H1 (cell line): ENCODE data around the gene PLCB3. TPM values are rescaled to one million over a fixed set of nuclear protein-coding genes. Genes with fewer than 3 reads are reported as not detected.

Experiments
- CTCF ChIA-PET: fragments of 300-600 bp; sonication (Branson Sonifier 250); formaldehyde crosslinking; loops from one replicate; lab custom pipeline; 2021; ENCODE audit not compliant: partially characterized antibody; lab: Charles Lee
- POLR2A ChIA-PET: fragments of 300-600 bp; sonication (Branson Sonifier 250); formaldehyde crosslinking; loops from one replicate; lab custom pipeline; 2021; ENCODE audit warnings: inconsistent platforms; ENCODE audit not compliant: partially characterized antibody; lab: Charles Lee
- DNase-seq, 2 experiments: peaks; one replicate each; pipeline versions ENCODE4 v3.0.0 to v3.0.0-alpha.2; 2010 to 2022; ENCODE audit warnings: low spot score in 2 of 2, low read depth in 1 of 2, mixed read lengths in 1 of 2
- FAIRE-seq: peaks from 2 replicates; lab custom pipeline; 2011; peaks lifted over from hg19 to GRCh38; lab: Jason Lieb, UNC
- H2AFZ ChIP-seq: 2 replicates; pipeline ENCODE4 v1.8.1; 2012; ENCODE audit warnings: low read length, inconsistent platforms
- H2AK5ac ChIP-seq: 2 replicates; pipeline ENCODE4 v1.6.1; 2013; ENCODE audit warnings: low read depth, low read length
- H2BK120ac ChIP-seq: replicated peaks from 2 replicates; pipeline ENCODE3; 2013; ENCODE audit warnings: low read depth, low read length, inconsistent platforms
- H2BK12ac ChIP-seq: 2 replicates; pipeline ENCODE4 v1.6.1; 2013; ENCODE audit warnings: low read depth, low read length
- H2BK15ac ChIP-seq: 2 replicates; pipeline ENCODE4 v1.6.1; 2013; ENCODE audit warnings: low read length
- H2BK20ac ChIP-seq: 2 replicates; pipeline ENCODE4 v1.6.1; 2013; ENCODE audit warnings: low read length
- H2BK5ac ChIP-seq: 2 replicates; pipeline ENCODE4 v1.6.1; 2013; ENCODE audit warnings: low read depth, low read length
- H3K14ac ChIP-seq: 2 replicates; pipeline ENCODE4 v1.6.1; 2013; ENCODE audit warnings: inconsistent platforms; ENCODE audit not compliant: insufficient read length
- H3K18ac ChIP-seq: 2 replicates; pipeline ENCODE4 v1.6.1; 2013; ENCODE audit warnings: low read length; ENCODE audit errors: extremely low read depth
- H3K23ac ChIP-seq: 2 replicates; pipeline ENCODE4 v1.6.1; 2013; ENCODE audit warnings: inconsistent platforms; ENCODE audit not compliant: insufficient read length
- H3K23me2 ChIP-seq: 2 replicates; pipeline ENCODE4 v1.6.1; 2013; ENCODE audit warnings: low read depth, low read length
- H3K27ac ChIP-seq: 2 replicates; pipeline ENCODE4 v1.6.1; 2011; ENCODE audit warnings: low read depth, low read length, inconsistent platforms
- H3K27me3 ChIP-seq, 4 experiments: replicated peaks in 1 of 4; 1 replicate in 1 of 4; 2 replicates in 3 of 4; pipeline versions ENCODE4 v1.6.1 to v1.8.1; 2011 to 2013; ENCODE audit warnings: low read length in 3 of 4, mild to moderate bottlenecking in 3 of 4, inconsistent platforms in 2 of 4, mixed read lengths in 2 of 4, moderate library complexity in 1 of 4; ENCODE audit not compliant: control insufficient read depth in 3 of 4, insufficient read depth in 3 of 4; ENCODE audit errors: extremely low read depth in 1 of 4
- H3K36me3 ChIP-seq, 4 experiments: 2 replicates each; pipeline versions ENCODE4 v1.6.1 to v1.8.1; 2011 to 2013; ENCODE audit warnings: mild to moderate bottlenecking in 4 of 4, low read length in 3 of 4, moderate library complexity in 2 of 4, control low read depth in 1 of 4, inconsistent platforms in 1 of 4; ENCODE audit not compliant: insufficient read depth in 4 of 4, control insufficient read depth in 2 of 4
- H3K4ac ChIP-seq: replicated peaks from 2 replicates; pipeline ENCODE3; 2013; ENCODE audit warnings: low read length, low read depth, mixed read lengths, inconsistent platforms; ENCODE audit not compliant: insufficient read length
- H3K4me1 ChIP-seq, 4 experiments: replicated peaks in 1 of 4; 1 replicate in 1 of 4; 2 replicates in 3 of 4; pipeline versions ENCODE4 v1.6.1 to v1.8.1; 2011 to 2013; ENCODE audit warnings: low read length in 3 of 4, inconsistent platforms in 2 of 4, mixed read lengths in 1 of 4; ENCODE audit not compliant: insufficient read depth in 4 of 4, control insufficient read depth in 3 of 4
- H3K4me2 ChIP-seq, 2 experiments: 2 replicates each; pipeline versions ENCODE4 v1.6.1 to v1.8.1; 2011 to 2013; ENCODE audit warnings: low read depth in 2 of 2, low read length in 2 of 2, control low read depth in 1 of 2, inconsistent platforms in 1 of 2, mild to moderate bottlenecking in 1 of 2; ENCODE audit not compliant: insufficient read depth in 1 of 2
- H3K4me3 ChIP-seq, 4 experiments: fragments of 200-600, 300-600 bp in 1 of 4; sonication (generic), shearing (Covaris generic), sonication (Bioruptor Twin) in 1 of 4; 2 replicates each; pipeline versions ENCODE4 v1.5.1 to v1.8.1; 2011 to 2016; ENCODE audit warnings: low read length in 4 of 4, low read depth in 3 of 4, control low read depth in 2 of 4, inconsistent platforms in 2 of 4, mild to moderate bottlenecking in 2 of 4, mixed read lengths in 1 of 4, moderate library complexity in 1 of 4; ENCODE audit not compliant: insufficient read depth in 2 of 4; ENCODE audit errors: extremely low read depth in 1 of 4
- H3K56ac ChIP-seq: replicated peaks from 2 replicates; pipeline ENCODE3; 2013; ENCODE audit warnings: low read depth, mild to moderate bottlenecking, mixed read lengths, low read length, inconsistent platforms; ENCODE audit not compliant: insufficient read length
- H3K79me1 ChIP-seq: 2 replicates; pipeline ENCODE4 v1.6.1; 2013; ENCODE audit warnings: low read depth, low read length, control low read depth
- H3K79me2 ChIP-seq, 2 experiments: 2 replicates each; pipeline versions ENCODE4 v1.6.1 to v1.8.1; 2012 to 2013; ENCODE audit warnings: low read length in 2 of 2, mild to moderate bottlenecking in 2 of 2, inconsistent platforms in 1 of 2; ENCODE audit not compliant: insufficient read depth in 2 of 2, control insufficient read depth in 1 of 2
- H3K9ac ChIP-seq, 4 experiments: replicated peaks in 1 of 4; 1 replicate in 1 of 4; 2 replicates in 3 of 4; pipeline versions ENCODE4 v1.6.1 to v1.8.1; 2011 to 2013; ENCODE audit warnings: low read depth in 3 of 4, low read length in 3 of 4, control low read depth in 2 of 4, mild to moderate bottlenecking in 2 of 4, moderate library complexity in 2 of 4, inconsistent platforms in 1 of 4; ENCODE audit errors: extremely low read depth in 1 of 4
- H3K9me3 ChIP-seq, 2 experiments: 2 replicates each; pipeline versions ENCODE4 v1.6.1 to v1.8.1; 2012 to 2013; ENCODE audit warnings: mild to moderate bottlenecking in 2 of 2, moderate library complexity in 2 of 2, control low read depth in 1 of 2, inconsistent platforms in 1 of 2, low read depth in 1 of 2, low read length in 1 of 2, mixed read lengths in 1 of 2; ENCODE audit not compliant: insufficient read depth in 2 of 2
- H4K20me1 ChIP-seq, 2 experiments: replicated peaks in 1 of 2; 2 replicates each; pipeline versions ENCODE3 to v1.8.1; 2011 to 2013; ENCODE audit warnings: inconsistent platforms in 2 of 2, low read length in 2 of 2, mild to moderate bottlenecking in 1 of 2; ENCODE audit not compliant: insufficient read depth in 2 of 2, control insufficient read depth in 1 of 2
- H4K5ac ChIP-seq: 2 replicates; pipeline ENCODE4 v1.6.1; 2013; ENCODE audit warnings: low read length, low read depth, mixed read lengths, inconsistent platforms; ENCODE audit not compliant: insufficient read length
- H4K8ac ChIP-seq: 2 replicates; pipeline ENCODE4 v1.8.0; 2013; ENCODE audit warnings: mild to moderate bottlenecking, moderate library complexity, low read length, inconsistent platforms; ENCODE audit not compliant: insufficient read depth; ENCODE audit errors: extremely low read depth
- H4K91ac ChIP-seq: replicated peaks from 2 replicates; pipeline ENCODE3; 2013; ENCODE audit warnings: low read length, mixed read lengths, inconsistent platforms; ENCODE audit not compliant: insufficient read length
- CHD1 ChIP-seq: IDR thresholded peaks from 2 replicates; pipeline ENCODE4 v1.6.1; 2012; ENCODE audit warnings: low read depth, low read length, improper control_type of control experiment
- CHD2 ChIP-seq: IDR thresholded peaks from 2 replicates; pipeline ENCODE4 v1.6.1; 2012; ENCODE audit warnings: low read length, improper control_type of control experiment
- GTF2F1 ChIP-seq: IDR thresholded peaks from 2 replicates; pipeline ENCODE4 v1.6.1; 2012; ENCODE audit warnings: low read depth, low read length, improper control_type of control experiment, borderline replicate concordance
- POLR2AphosphoS5 ChIP-seq: IDR thresholded peaks from 2 replicates; pipeline ENCODE4 v1.6.1; 2011; ENCODE audit warnings: low read depth, low read length
- RBBP5 ChIP-seq: IDR thresholded peaks from 2 replicates; pipeline ENCODE4 v1.7.1; 2012; ENCODE audit warnings: low read depth, mild to moderate bottlenecking, inconsistent platforms, low read length, moderate library complexity, borderline replicate concordance
- SRF ChIP-seq: IDR thresholded peaks from 2 replicates; pipeline ENCODE4 v1.6.1; 2011; ENCODE audit warnings: mild to moderate bottlenecking, low read depth, low read length, moderate library complexity
- TAF1 ChIP-seq: IDR thresholded peaks from 2 replicates; pipeline ENCODE4 v1.6.1; 2011; ENCODE audit warnings: mild to moderate bottlenecking, low read depth, low read length
- TCF12 ChIP-seq: IDR thresholded peaks from 2 replicates; pipeline ENCODE4 v1.6.1; 2011; ENCODE audit warnings: low read depth, mild to moderate bottlenecking, low read length
- YY1 ChIP-seq: IDR thresholded peaks from 2 replicates; pipeline ENCODE4 v1.6.1; 2011; ENCODE audit warnings: low read depth, mild to moderate bottlenecking, low read length
- WGBS, 2 experiments: shearing (Covaris generic) in 1 of 2; methylation state at CpG; one replicate each; pipeline versions ENCODE4 v1.1.6 to v1.1.7; 2013 to 2015; ENCODE audit warnings: low lambda C conversion rate in 2 of 2, mixed read lengths in 2 of 2, inconsistent platforms in 1 of 2, low coverage in 1 of 2, missing lambda C conversion rate in 1 of 2; ENCODE audit not compliant: insufficient replicate concordance in 2 of 2, insufficient coverage in 1 of 2, insufficient read length in 1 of 2; ENCODE audit errors: extremely low coverage in 1 of 2, missing lambda C conversion rate in 1 of 2; 5-methylcytosine and 5-hydroxymethylcytosine counted together
- polyA plus RNA-seq, 7 experiments: library from polyadenylated mRNA; depleted of rRNA in 3 of 7; stranded (reverse) in 5 of 7; unstranded in 2 of 7; fragments of >200 nt in 5 of 7; fragments of 200-250 nt in 2 of 7; gene quantifications; 1 replicate in 5 of 7; 2 replicates in 1 of 7; 4 replicates in 1 of 7; pipeline versions ENCODE4 v1.2.1 to v1.2.3, GENCODE V29; 2011 to 2013; ENCODE audit warnings: missing spikeins in 2 of 7, mixed read lengths in 2 of 7
- total RNA-seq: library from RNA; stranded (reverse); fragmentation: NEBNext Ultra II Directional; extraction: Animal tissue kit (Norgen Biotek cat#: 25700); gene quantifications from 2 replicates; pipeline ENCODE4 v1.2.1, GENCODE V29; 2021
- TF ChIP-seq, protein P1 (sequence below): IDR thresholded peaks from 2 replicates; pipeline ENCODE4 v1.6.1; 2012; ENCODE audit warnings: inconsistent platforms

The PLCB3 gene
- total and polyA plus RNA-seq, 2 of the 8 experiments (the other 6 are each of a cell fraction or from before 2014, with no cell fraction given) = 47.2 to 104 TPM

DNA sequence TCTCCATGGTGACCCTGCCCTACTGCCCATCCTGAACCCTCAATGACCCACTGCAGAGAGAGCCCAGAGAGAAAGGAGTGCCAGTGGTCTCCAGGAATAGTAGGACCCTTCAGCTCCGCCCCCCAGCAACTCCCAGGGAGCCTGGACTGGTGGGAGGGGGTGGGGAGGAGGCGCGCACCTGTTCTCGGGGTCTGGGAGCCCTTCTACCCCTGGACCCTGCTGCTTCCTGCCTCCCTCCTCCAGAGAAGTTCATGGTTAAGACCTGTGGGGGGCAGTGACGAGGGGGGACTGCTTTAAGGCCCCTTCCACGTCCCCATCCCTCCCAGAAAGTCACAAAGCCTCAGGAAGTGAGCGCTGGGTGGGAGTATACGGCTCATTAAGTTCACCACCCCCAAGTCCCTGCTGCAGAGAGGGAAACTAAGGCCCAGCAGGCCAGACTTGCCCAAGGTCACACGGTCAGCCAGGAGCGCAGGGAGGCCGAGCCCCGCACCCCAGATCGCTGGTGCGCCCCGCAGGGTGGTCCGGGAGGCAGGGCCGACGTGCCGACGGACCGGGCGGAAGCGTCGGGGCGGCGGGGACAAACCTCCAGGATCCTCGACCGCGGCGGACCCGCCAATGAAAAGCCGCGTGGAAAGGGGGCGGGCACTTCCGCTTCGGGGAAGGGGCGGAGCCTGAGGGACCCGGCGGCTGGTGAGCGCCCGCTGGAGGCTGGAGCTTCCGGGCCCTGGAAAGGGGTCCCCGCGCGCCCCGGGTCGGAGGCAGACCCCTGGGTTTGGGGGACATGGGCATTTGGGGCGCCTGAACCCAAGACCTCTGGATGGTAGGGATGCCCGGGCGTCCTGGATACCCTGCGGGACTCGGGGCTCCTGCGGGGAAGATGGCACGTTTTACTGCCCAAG, 25.5 kb upstream of the PLCB3 start, which contains the start of the genes NUDT22 and TRPT1:
Gene NUDT22, plus strand, starts transcription at position 667 of the 899 bp plus-strand sequence. CDS start 379 bp downstream, outside the sequence.
Gene TRPT1, minus strand, starts transcription at position 579 of the 899 bp plus-strand sequence. Its CDS starts 326 bp downstream, at position 253.
- Histone ChIP-seq H2AK5ac (peak within 1 kb of the TSS; percentile 67; the same call in 1 of the 2 replicates), H3K9me3 (no peaks in the 10 kb centered on the region), H3K4me1 (peaks cover 0 to 23% (median 14%) of the 10 kb centered on the region in 4 experiments; a peak in 6 of 7 replicates), H3K79me2 (no peaks in the 10 kb centered on the region), H3K79me1 (no peaks in the 10 kb centered on the region), H3K36me3 (peaks cover 0 to 7% (median 1%) of the 10 kb centered on the region in 4 experiments; a peak in 3 of 8 replicates), H3K23ac (no peak within 1 kb of the TSS), H2BK20ac (no peak within 1 kb of the TSS), H2AFZ (no peak within 1 kb of the TSS), H3K9ac (peak within 1 kb of the TSS in 3 of 4 experiments; percentile 5 to 66 (median 62); a peak in 5 of 7 replicates), H2BK120ac (peak within 1 kb of the TSS; percentile 69), H3K23me2 (peaks cover 15% of the 10 kb centered on the region), H3K4me2 (peak within 1 kb of the TSS; percentile 72 to 93), H3K14ac (no peak within 1 kb of the TSS), H2BK5ac (peak within 1 kb of the TSS; percentile 95), H4K8ac (peak within 1 kb of the TSS; percentile 9; the same call in 1 of the 2 replicates), H3K4ac (peak within 1 kb of the TSS; percentile 97), H4K5ac (peak within 1 kb of the TSS; percentile 99), H3K4me3 (peak within 1 kb of the TSS; percentile 63 to 90 (median 84)), H3K56ac (peak within 1 kb of the TSS; percentile 63), H2BK15ac (peak within 1 kb of the TSS; percentile 99; the same call in 1 of the 2 replicates), H4K91ac (peak within 1 kb of the TSS; percentile 88), H4K20me1 (peaks cover 0 to 7% of the 10 kb centered on the region in 2 experiments), H3K27me3 (no peaks in the 10 kb centered on the region), H2BK12ac (peak within 1 kb of the TSS; percentile 68; the same call in 1 of the 2 replicates), H3K27ac (peak within 1 kb of the TSS; percentile 11; the same call in 1 of the 2 replicates), H3K18ac (peak within 1 kb of the TSS; percentile 96)
- DNase-seq (peak in 1 of 2 experiments; percentile 97), FAIRE-seq (no peak)
- ChIA-PET CTCF (interaction anchor here (0.7 to 6.5 kb wide), 16 partner anchors 9 to 131 kb away, joined by 3 to 64 read pairs (median 4); partner anchors contain the start of genes FERMT3, FKBP2, KCNK4 and PLCB3), POLR2A (interaction anchor here (0.8 to 14.1 kb wide), 15 partner anchors 11 to 92 kb away, joined by 3 to 253 read pairs (median 5); partner anchors contain the start of genes FERMT3, FKBP2, PLCB3 and PPP1R14B)
- 1% methylated on average over 44 of the region's 54 CpGs; no CpG with 5 or more reads in 1 of the 2 experiments for WGBS, 2 experiments
- TF ChIP-seq TCF12 = no peak
- 0 out of 2 replicates have a peak, but pooled peaks have one; percentile 0 for TF ChIP-seq YY1
- TF ChIP-seq, protein P1, sequence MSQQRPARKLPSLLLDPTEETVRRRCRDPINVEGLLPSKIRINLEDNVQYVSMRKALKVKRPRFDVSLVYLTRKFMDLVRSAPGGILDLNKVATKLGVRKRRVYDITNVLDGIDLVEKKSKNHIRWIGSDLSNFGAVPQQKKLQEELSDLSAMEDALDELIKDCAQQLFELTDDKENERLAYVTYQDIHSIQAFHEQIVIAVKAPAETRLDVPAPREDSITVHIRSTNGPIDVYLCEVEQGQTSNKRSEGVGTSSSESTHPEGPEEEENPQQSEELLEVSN = no peak
- no peak for TF ChIP-seq GTF2F1
- TF ChIP-seq POLR2AphosphoS5 = no peak
- TF ChIP-seq CHD2 = no peak
- TF ChIP-seq RBBP5 = no peak
- peak; percentile 57; the same call in 1 of the 2 replicates for TF ChIP-seq TAF1
- no peak for TF ChIP-seq CHD1
- TF ChIP-seq SRF = no peak
